Measurements from ENCODE around the gene DICER1. TPM values are rescaled to one million over a fixed set of nuclear protein-coding genes. Genes with fewer than 3 reads are reported as not detected.

The DICER1 gene
- total RNA-seq, 1 experiment from 2014 or later: 32.7 TPM

GRCh38 chr14:95123891-95124579 lies 33.3 kb downstream of the DICER1 start:
- H3K27ac ChIP-seq (ENCODE audit: low read length): no peak overlapping the region
- no peak overlapping the region for H3K4me3 ChIP-seq (ENCODE audit: low read depth in 2 of 2, low read length in 2 of 2)
- no peak for ATAC-seq
- H3K4me1 ChIP-seq (ENCODE audit: control insufficient read depth, insufficient read depth, low read length): no peaks in the 10 kb centered on the region; the same call in 1 of the 2 replicates
- H3K27me3 ChIP-seq (ENCODE audit: control insufficient read depth, insufficient read depth, low read length): no peaks in the 10 kb centered on the region
- no peaks in the 10 kb centered on the region for H3K9me3 ChIP-seq (ENCODE audit: control insufficient read depth, insufficient read depth, low read depth, low read length)
- in situ Hi-C loops (cut with HindIII; ENCODE audit: low pct_unique_long_range_greater_than_20kb, low sequenced_read_pairs): no loop called here
- no TSS peak for BruUV-seq (replicated peaks)
- peaks cover 5% of the 10 kb centered on the region; the same call in 1 of the 2 replicates for H3K36me3 ChIP-seq (ENCODE audit: control insufficient read depth, insufficient read depth, low read length)
- ChIA-PET CTCF (no interaction called here), POLR2A (no interaction called here)
- intact Hi-C loops (cut with micrococcal nuclease; ENCODE audit: unreplicated experiment): no loop called here
- no peak for TF ChIP-seq REST (IDR thresholded peaks at IDR 0.05; ENCODE audit: insufficient read depth in 1 of 2, low read depth in 2 of 2, low read length in 1 of 2)
- no peak for TF ChIP-seq POLR2AphosphoS5 (IDR thresholded peaks at IDR 0.05; ENCODE audit: low read depth, low read length)
- TF ChIP-seq CTCF (IDR thresholded peaks at IDR 0.05): no peak
- no peak for DNase-seq (ENCODE audit: low read depth, low spot score)

- Histone ChIP-seq H3K9me3 (ENCODE audit: control insufficient read depth, insufficient read depth, low read depth, low read length) (no peaks in the 10 kb centered on the region), H3K4me3 (ENCODE audit: low read depth in 2 of 2, low read length in 2 of 2) (no peak overlapping the region), H3K4me1 (ENCODE audit: control insufficient read depth, insufficient read depth, low read length) (no peaks in the 10 kb centered on the region; the same call in 1 of the 2 replicates), H3K36me3 (ENCODE audit: control insufficient read depth, insufficient read depth, low read length) (peaks cover 5% of the 10 kb centered on the region; the same call in 1 of the 2 replicates), H3K27me3 (ENCODE audit: control insufficient read depth, insufficient read depth, low read length) (no peaks in the 10 kb centered on the region), H3K27ac (ENCODE audit: low read length) (no peak overlapping the region)
- ATAC-seq: no peak
- POLR2A ChIA-PET: no interaction called here
- CTCF ChIA-PET: no interaction called here
- intact Hi-C loops (cut with micrococcal nuclease; ENCODE audit: unreplicated experiment) (no loop called here), in situ Hi-C loops (cut with HindIII; ENCODE audit: low pct_unique_long_range_greater_than_20kb, low sequenced_read_pairs) (no loop called here)
- TF ChIP-seq CTCF (IDR thresholded peaks at IDR 0.05) (no peak), REST (IDR thresholded peaks at IDR 0.05; ENCODE audit: insufficient read depth in 1 of 2, low read depth in 2 of 2, low read length in 1 of 2) (no peak), SIN3A (IDR thresholded peaks at IDR 0.05; ENCODE audit: borderline replicate concordance, insufficient read depth, low read depth, low read length) (no peak), TCF7L2 (IDR thresholded peaks at IDR 0.05; ENCODE audit: low read depth, low read length) (no peak), POLR2AphosphoS5 (IDR thresholded peaks at IDR 0.05; ENCODE audit: low read depth, low read length) (no peak)
- no TSS peak for BruUV-seq (replicated peaks)
- no peak for DNase-seq (ENCODE audit: low read depth, low spot score)
These were observed 34.7 kb downstream of the DICER1 start for GRCh38 chr14:95122621-95122945.
